ENCODE results near the gene PDCD1. TPM values are rescaled to one million over a fixed set of nuclear protein-coding genes. Genes with fewer than 3 reads are reported as not detected.
A peak's percentile ranks its signal among the peaks of the same experiment; 100 is the strongest.

The PDCD1 gene
- total RNA-seq, 1 experiment from 2014 or later: not detected

GRCh38 chr2:241867776-241868420, 9.2 kb upstream of the PDCD1 start:
- BruUV-seq (replicated peaks): no TSS peak
- no peaks in the 10 kb centered on the region for H3K9me2 ChIP-seq (replicated peaks; ENCODE audit: low read length)
- no peak for DNase-seq
- H3K4me3 ChIP-seq (ENCODE audit: low read length): peak overlapping the region; percentile 30; the same call in 1 of the 2 replicates
- POLR2A ChIA-PET (ENCODE audit: unreplicated experiment): no interaction called here
- H4K20me1 ChIP-seq (ENCODE audit: low read length): no peaks in the 10 kb centered on the region
- no peaks in the 10 kb centered on the region for H3K79me2 ChIP-seq (ENCODE audit: low read length)
- no peaks in the 10 kb centered on the region for H3K4me1 ChIP-seq (ENCODE audit: insufficient read depth, low read length)
- H2AFZ ChIP-seq (ENCODE audit: low read length): peak overlapping the region; percentile 66; the same call in 1 of the 2 replicates
- H3K9me3 ChIP-seq (ENCODE audit: low read length): no peaks in the 10 kb centered on the region
- TF ChIP-seq, protein P1, sequence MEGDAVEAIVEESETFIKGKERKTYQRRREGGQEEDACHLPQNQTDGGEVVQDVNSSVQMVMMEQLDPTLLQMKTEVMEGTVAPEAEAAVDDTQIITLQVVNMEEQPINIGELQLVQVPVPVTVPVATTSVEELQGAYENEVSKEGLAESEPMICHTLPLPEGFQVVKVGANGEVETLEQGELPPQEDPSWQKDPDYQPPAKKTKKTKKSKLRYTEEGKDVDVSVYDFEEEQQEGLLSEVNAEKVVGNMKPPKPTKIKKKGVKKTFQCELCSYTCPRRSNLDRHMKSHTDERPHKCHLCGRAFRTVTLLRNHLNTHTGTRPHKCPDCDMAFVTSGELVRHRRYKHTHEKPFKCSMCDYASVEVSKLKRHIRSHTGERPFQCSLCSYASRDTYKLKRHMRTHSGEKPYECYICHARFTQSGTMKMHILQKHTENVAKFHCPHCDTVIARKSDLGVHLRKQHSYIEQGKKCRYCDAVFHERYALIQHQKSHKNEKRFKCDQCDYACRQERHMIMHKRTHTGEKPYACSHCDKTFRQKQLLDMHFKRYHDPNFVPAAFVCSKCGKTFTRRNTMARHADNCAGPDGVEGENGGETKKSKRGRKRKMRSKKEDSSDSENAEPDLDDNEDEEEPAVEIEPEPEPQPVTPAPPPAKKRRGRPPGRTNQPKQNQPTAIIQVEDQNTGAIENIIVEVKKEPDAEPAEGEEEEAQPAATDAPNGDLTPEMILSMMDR (conservative IDR thresholded peaks at IDR 0.05; ENCODE audit: low read depth, low read length): no peak
- TF ChIP-seq EZH2phosphoT487 (IDR thresholded peaks at IDR 0.05; ENCODE audit: borderline replicate concordance, low read length) (no peak), EZH2 (IDR thresholded peaks at IDR 0.05; ENCODE audit: low read length, unreplicated experiment) (no peak)
- no peaks in the 10 kb centered on the region for H3F3A ChIP-seq (ENCODE audit: low read length, unreplicated experiment)
- no peak overlapping the region for H3K9ac ChIP-seq (ENCODE audit: low read length)
- no peak; the same call in 1 of the 2 replicates for ATAC-seq
- H3K4me2 ChIP-seq (ENCODE audit: low read length): peak overlapping the region; percentile 73; the same call in 1 of the 2 replicates
- CTCF ChIA-PET: no interaction called here
- H3K36me3 ChIP-seq (ENCODE audit: low read depth, low read length): no peaks in the 10 kb centered on the region
- H3K27ac ChIP-seq (ENCODE audit: low read length): no peak overlapping the region
- intact Hi-C loops (cut with micrococcal nuclease): loop anchor here (10.0 kb wide), 1 partner anchor 133 kb away; the partner anchor contains the start of gene D2HGDH
- no peaks in the 10 kb centered on the region for H3K27me3 ChIP-seq (ENCODE audit: low read length)

DNA sequence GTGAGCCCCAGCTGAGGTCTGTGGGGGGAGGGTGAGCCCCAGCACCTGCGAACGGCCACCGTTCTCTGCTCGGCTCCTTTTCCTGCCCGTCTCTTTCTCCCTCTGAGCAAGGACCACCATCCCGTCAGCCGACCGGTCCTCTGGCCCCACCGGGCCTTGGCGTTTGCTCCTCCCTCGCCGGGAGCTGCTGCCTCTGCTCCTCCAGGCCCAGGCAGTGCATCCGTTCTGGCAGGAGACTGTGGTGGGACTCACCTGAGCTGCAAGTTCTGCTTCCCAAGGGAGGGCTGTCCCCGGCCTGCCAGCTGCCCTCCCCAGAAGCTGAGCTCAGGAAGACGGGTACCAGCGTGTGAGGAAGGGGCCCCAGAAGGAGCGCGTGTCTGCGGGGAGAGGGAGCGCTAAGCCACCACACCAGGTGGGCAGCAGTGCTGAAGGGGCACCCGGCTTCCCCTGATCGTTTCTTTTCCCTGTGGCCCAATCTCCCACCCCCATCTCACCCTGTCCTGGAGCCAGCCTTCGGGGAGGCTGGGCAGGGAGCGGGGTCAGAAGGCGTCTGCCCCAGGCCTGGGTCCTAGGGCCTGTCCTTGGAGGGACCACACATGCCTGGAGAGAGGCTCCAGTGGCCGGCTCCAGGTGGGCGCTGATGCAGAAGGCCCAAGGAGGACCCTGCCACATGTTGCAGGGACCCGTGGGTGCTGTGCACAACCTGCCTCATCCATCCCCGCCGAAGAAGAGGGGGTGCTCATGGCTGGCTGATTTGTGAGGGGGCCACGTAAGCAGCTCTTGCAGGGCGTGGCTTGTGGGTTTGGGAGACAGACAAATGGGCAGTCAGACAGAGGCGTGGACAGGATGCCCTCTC, 8.3 kb upstream of the PDCD1 start:
- Histone ChIP-seq H3K9me3 (ENCODE audit: low read length) (no peaks in the 10 kb centered on the region), H3F3A (ENCODE audit: low read length, unreplicated experiment) (no peaks in the 10 kb centered on the region), H3K36me3 (ENCODE audit: low read depth, low read length) (no peaks in the 10 kb centered on the region), H2AFZ (ENCODE audit: low read length) (no peak overlapping the region), H3K4me1 (ENCODE audit: insufficient read depth, low read length) (no peaks in the 10 kb centered on the region), H3K9ac (ENCODE audit: low read length) (no peak overlapping the region), H3K79me2 (ENCODE audit: low read length) (no peaks in the 10 kb centered on the region), H3K27me3 (ENCODE audit: low read length) (no peaks in the 10 kb centered on the region), H3K27ac (ENCODE audit: low read length) (no peak overlapping the region), H3K4me3 (ENCODE audit: low read length) (no peak overlapping the region), H3K9me2 (replicated peaks; ENCODE audit: low read length) (no peaks in the 10 kb centered on the region), H3K4me2 (ENCODE audit: low read length) (no peak overlapping the region), H4K20me1 (ENCODE audit: low read length) (no peaks in the 10 kb centered on the region)
- intact Hi-C loops (cut with micrococcal nuclease): loop anchor here (10.0 kb wide), 1 partner anchor 132 kb away; the partner anchor contains the start of gene D2HGDH
- no peak for DNase-seq
- POLR2A ChIA-PET (ENCODE audit: unreplicated experiment): no interaction called here
- ATAC-seq: no peak
- CTCF ChIA-PET: no interaction called here
- TF ChIP-seq, protein P1 (conservative IDR thresholded peaks at IDR 0.05; ENCODE audit: low read depth, low read length): no peak
- TF ChIP-seq EZH2 (IDR thresholded peaks at IDR 0.05; ENCODE audit: low read length, unreplicated experiment): no peak
- no peak for TF ChIP-seq EZH2phosphoT487 (IDR thresholded peaks at IDR 0.05; ENCODE audit: borderline replicate concordance, low read length)
- BruUV-seq (replicated peaks): no TSS peak

All from PC-3 (cell line).